ENCODE data around the gene CCM2. TPM values are rescaled to one million over a fixed set of nuclear protein-coding genes. Genes with fewer than 3 reads are reported as not detected.
"Not testable (repeated sequence)": the region's sequence is repeated elsewhere in the genome, so short reads cannot be mapped to it uniquely, and the experiment has no call there.

CCM2 gene
- total RNA-seq, 1 donor from 2014 or later, result 62.0 TPM

- Mint-ChIP-seq H3K4me1 (ENCODE audit: low read depth, unreplicated experiment) (peaks cover 34% of the 10 kb centered on the region), H3K9me3 (ENCODE audit: unreplicated experiment) (no peaks in the 10 kb centered on the region), H3K27ac (ENCODE audit: unreplicated experiment) (no peak overlapping the region), H3K27me3 (ENCODE audit: low read depth, unreplicated experiment) (no peaks in the 10 kb centered on the region), H3K4me3 (ENCODE audit: unreplicated experiment) (no peak overlapping the region), H3K36me3 (ENCODE audit: low read depth, unreplicated experiment) (peaks cover 7% of the 10 kb centered on the region)
- no peaks in the 10 kb centered on the region for H3K27me3 ChIP-seq (ENCODE audit: insufficient read depth, low read length)
- no peak overlapping the region for H3K9ac ChIP-seq (ENCODE audit: low read length)
- H3K4me1 ChIP-seq (ENCODE audit: insufficient read depth, low read length), result peaks cover 17% of the 10 kb centered on the region
- no peak overlapping the region for H2AFZ ChIP-seq (ENCODE audit: low read depth, low read length)
- FAIRE-seq, result no peak
- H3K4me2 ChIP-seq (ENCODE audit: low read length), result no peak overlapping the region
- peaks cover 85% of the 10 kb centered on the region for H3K79me2 ChIP-seq (ENCODE audit: insufficient read depth, low read length)
- no peak overlapping the region for H3K4me3 ChIP-seq (ENCODE audit: insufficient read depth, low read depth, low read length)
- TF ChIP-seq EZH2 (IDR thresholded peaks at IDR 0.05; ENCODE audit: insufficient read depth, low read length), result no peak
- TF ChIP-seq, protein P1, sequence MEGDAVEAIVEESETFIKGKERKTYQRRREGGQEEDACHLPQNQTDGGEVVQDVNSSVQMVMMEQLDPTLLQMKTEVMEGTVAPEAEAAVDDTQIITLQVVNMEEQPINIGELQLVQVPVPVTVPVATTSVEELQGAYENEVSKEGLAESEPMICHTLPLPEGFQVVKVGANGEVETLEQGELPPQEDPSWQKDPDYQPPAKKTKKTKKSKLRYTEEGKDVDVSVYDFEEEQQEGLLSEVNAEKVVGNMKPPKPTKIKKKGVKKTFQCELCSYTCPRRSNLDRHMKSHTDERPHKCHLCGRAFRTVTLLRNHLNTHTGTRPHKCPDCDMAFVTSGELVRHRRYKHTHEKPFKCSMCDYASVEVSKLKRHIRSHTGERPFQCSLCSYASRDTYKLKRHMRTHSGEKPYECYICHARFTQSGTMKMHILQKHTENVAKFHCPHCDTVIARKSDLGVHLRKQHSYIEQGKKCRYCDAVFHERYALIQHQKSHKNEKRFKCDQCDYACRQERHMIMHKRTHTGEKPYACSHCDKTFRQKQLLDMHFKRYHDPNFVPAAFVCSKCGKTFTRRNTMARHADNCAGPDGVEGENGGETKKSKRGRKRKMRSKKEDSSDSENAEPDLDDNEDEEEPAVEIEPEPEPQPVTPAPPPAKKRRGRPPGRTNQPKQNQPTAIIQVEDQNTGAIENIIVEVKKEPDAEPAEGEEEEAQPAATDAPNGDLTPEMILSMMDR (IDR thresholded peaks at IDR 0.05; ENCODE audit: insufficient read depth, low read depth, low read length), result no peak
- H3K9me3 ChIP-seq (ENCODE audit: insufficient read depth, low read depth, low read length), result no peaks in the 10 kb centered on the region
- no peak overlapping the region for H3K27ac ChIP-seq (ENCODE audit: low read depth, low read length)
- DNase-seq (ENCODE audit: low read depth), result no peak
- peaks cover 3% of the 10 kb centered on the region for H3K36me3 ChIP-seq (ENCODE audit: insufficient read depth, low read length)
- H4K20me1 ChIP-seq (ENCODE audit: insufficient read depth, low read length), result peaks cover 83% of the 10 kb centered on the region
These were observed 24.2 kb downstream of the CCM2 start for GRCh38 chr7:45024126-45024744.

DNA sequence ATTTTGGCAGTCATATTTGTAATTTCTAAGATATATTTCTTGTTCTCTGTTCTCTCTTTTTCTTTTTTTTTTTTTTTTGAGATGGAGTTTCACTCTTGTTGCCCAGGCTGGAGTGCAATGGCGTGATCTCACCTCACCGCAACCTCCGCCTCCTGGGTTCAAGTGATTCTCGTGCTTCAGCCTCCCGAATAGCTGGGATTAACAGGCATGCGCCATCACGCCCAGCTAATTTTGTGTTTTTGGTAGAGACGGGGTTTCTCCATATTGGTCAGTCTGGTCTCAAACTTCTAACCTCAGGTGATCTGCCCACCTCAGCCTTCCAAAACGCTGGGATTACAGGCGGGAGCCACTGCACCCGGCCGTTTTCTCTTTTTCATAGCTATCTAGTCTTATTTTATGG lies 25.5 kb downstream of the CCM2 start:
- H3K79me2 ChIP-seq (ENCODE audit: insufficient read depth, low read length), result peaks cover 85% of the 10 kb centered on the region
- DNase-seq (ENCODE audit: low read depth); H3K9ac ChIP-seq (ENCODE audit: low read length); H3K27ac ChIP-seq (ENCODE audit: low read depth, low read length); FAIRE-seq; H3K27ac Mint-ChIP-seq (ENCODE audit: unreplicated experiment); H3K36me3 ChIP-seq (ENCODE audit: insufficient read depth, low read length); H3K4me3 ChIP-seq (ENCODE audit: insufficient read depth, low read depth, low read length); H3K9me3 Mint-ChIP-seq (ENCODE audit: unreplicated experiment); H3K27me3 ChIP-seq (ENCODE audit: insufficient read depth, low read length); H3K27me3 Mint-ChIP-seq (ENCODE audit: low read depth, unreplicated experiment); H3K4me3 Mint-ChIP-seq (ENCODE audit: unreplicated experiment); H3K4me2 ChIP-seq (ENCODE audit: low read length); H3K36me3 Mint-ChIP-seq (ENCODE audit: low read depth, unreplicated experiment); H2AFZ ChIP-seq (ENCODE audit: low read depth, low read length); H3K9me3 ChIP-seq (ENCODE audit: insufficient read depth, low read depth, low read length): not testable (repeated sequence)
- H4K20me1 ChIP-seq (ENCODE audit: insufficient read depth, low read length), result peaks cover 83% of the 10 kb centered on the region
- peaks cover 17% of the 10 kb centered on the region for H3K4me1 ChIP-seq (ENCODE audit: insufficient read depth, low read length)
- H3K4me1 Mint-ChIP-seq (ENCODE audit: low read depth, unreplicated experiment), result peaks cover 34% of the 10 kb centered on the region

DNA sequence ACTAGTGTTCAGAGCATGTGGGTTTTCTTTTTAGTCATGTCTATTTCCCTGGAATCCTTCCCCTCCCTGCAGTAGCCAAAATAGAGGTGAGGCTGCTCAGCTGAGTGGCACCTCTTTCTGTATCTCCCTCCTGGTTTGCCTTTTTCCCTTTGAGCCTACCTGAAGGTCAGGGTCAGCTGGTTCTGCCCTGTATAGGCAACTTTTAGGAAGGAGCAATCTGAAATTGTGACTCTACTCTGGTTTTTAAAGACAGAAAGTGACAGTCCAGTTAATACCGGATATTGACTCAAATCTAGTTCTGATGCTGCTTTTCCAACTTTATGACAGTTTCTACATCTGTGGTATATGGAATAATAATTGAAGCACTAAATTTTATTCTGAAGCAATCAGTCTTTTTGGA lies 26.0 kb downstream of the CCM2 start:
- no peaks in the 10 kb centered on the region for H3K27me3 Mint-ChIP-seq (ENCODE audit: low read depth, unreplicated experiment)
- Histone ChIP-seq H3K4me1 (ENCODE audit: insufficient read depth, low read length) (peaks cover 17% of the 10 kb centered on the region), H3K9ac (ENCODE audit: low read length) (no peak overlapping the region), H4K20me1 (ENCODE audit: insufficient read depth, low read length) (peaks cover 79% of the 10 kb centered on the region), H3K4me2 (ENCODE audit: low read length) (no peak overlapping the region), H3K79me2 (ENCODE audit: insufficient read depth, low read length) (peaks cover 81% of the 10 kb centered on the region), H3K27me3 (ENCODE audit: insufficient read depth, low read length) (no peaks in the 10 kb centered on the region), H3K36me3 (ENCODE audit: insufficient read depth, low read length) (peaks cover 3% of the 10 kb centered on the region), H3K9me3 (ENCODE audit: insufficient read depth, low read depth, low read length) (no peaks in the 10 kb centered on the region), H3K4me3 (ENCODE audit: insufficient read depth, low read depth, low read length) (no peak overlapping the region), H3K27ac (ENCODE audit: low read depth, low read length) (no peak overlapping the region), H2AFZ (ENCODE audit: low read depth, low read length) (no peak overlapping the region)
- DNase-seq (ENCODE audit: low read depth) (no peak), FAIRE-seq (no peak)
- no peaks in the 10 kb centered on the region for H3K9me3 Mint-ChIP-seq (ENCODE audit: unreplicated experiment)
- H3K4me1 Mint-ChIP-seq (ENCODE audit: low read depth, unreplicated experiment), result peaks cover 30% of the 10 kb centered on the region
- TF ChIP-seq, protein P1 (IDR thresholded peaks at IDR 0.05; ENCODE audit: insufficient read depth, low read depth, low read length), result no peak
- no peak for TF ChIP-seq EZH2 (IDR thresholded peaks at IDR 0.05; ENCODE audit: insufficient read depth, low read length)
- no peak overlapping the region for H3K27ac Mint-ChIP-seq (ENCODE audit: unreplicated experiment)
- no peak overlapping the region for H3K4me3 Mint-ChIP-seq (ENCODE audit: unreplicated experiment)
- H3K36me3 Mint-ChIP-seq (ENCODE audit: low read depth, unreplicated experiment), result peaks cover 7% of the 10 kb centered on the region

All from astrocyte (in vitro differentiated cells and primary cell).